GM18520 (cell line): ENCODE results near the gene IGSF10.
"Not testable (repeated sequence)": the region's sequence is repeated elsewhere in the genome, so short reads cannot be mapped to it uniquely, and the experiment has no call there.

Experiments
- ATAC-seq: cut with Tn5 transposase; IDR thresholded peaks from one replicate; pipeline ENCODE4 v1.9.1; 2021; ENCODE audit not compliant: unreplicated experiment

Gene IGSF10

GRCh38 chr3:151460774-151461450 lies at the start of gene IGSF10:
TSS of gene IGSF10 (minus strand) at chr3:151461061. CDS start at chr3:151458709, 2,352 bp downstream.
- no peak for ATAC-seq

- ATAC-seq: not testable (repeated sequence)
Observed at GRCh38 chr3:151509468-151510135, 48.7 kb upstream of the IGSF10 start.

GRCh38 chr3:151504606-151505005 lies 43.7 kb upstream of the IGSF10 start:
- ATAC-seq: no peak

- ATAC-seq: no peak
Observed at GRCh38 chr3:151503074-151503473, 42.2 kb upstream of the IGSF10 start.

- no peak for ATAC-seq
Observed at GRCh38 chr3:151501923-151502632, 41.2 kb upstream of the IGSF10 start.

- ATAC-seq: no peak
Observed at GRCh38 chr3:151501171-151501922, 40.5 kb upstream of the IGSF10 start.

GRCh38 chr3:151499168-151499567 lies 38.3 kb upstream of the IGSF10 start:
- no peak for ATAC-seq

GRCh38 chr3:151491525-151491924 lies 30.7 kb upstream of the IGSF10 start:
- no peak for ATAC-seq

- ATAC-seq: not testable (repeated sequence)
Observed at GRCh38 chr3:151487833-151488232, 27.0 kb upstream of the IGSF10 start.

GRCh38 chr3:151483961-151484520 lies 23.2 kb upstream of the IGSF10 start:
- ATAC-seq: no peak

- ATAC-seq: no peak
Observed at GRCh38 chr3:151483488-151483887, 22.6 kb upstream of the IGSF10 start.

GRCh38 chr3:151480492-151480891 lies 19.6 kb upstream of the IGSF10 start:
- ATAC-seq: no peak

GRCh38 chr3:151479452-151479851 lies 18.6 kb upstream of the IGSF10 start:
- no peak for ATAC-seq

- no peak for ATAC-seq
Observed at GRCh38 chr3:151478335-151478697, 17.5 kb upstream of the IGSF10 start.

GRCh38 chr3:151477591-151478334 lies 16.9 kb upstream of the IGSF10 start:
- no peak for ATAC-seq

- ATAC-seq: no peak
Observed at GRCh38 chr3:151476344-151477018, 15.6 kb upstream of the IGSF10 start.

- ATAC-seq: peak; percentile 46
Observed at GRCh38 chr3:151468284-151468917, 7.5 kb upstream of the IGSF10 start.

GRCh38 chr3:151467069-151467468 lies 6.2 kb upstream of the IGSF10 start:
- ATAC-seq: no peak

GRCh38 chr3:151462991-151463390 lies 2.1 kb upstream of the IGSF10 start:
- no peak for ATAC-seq
